H1 (cell line): ENCODE measurements around the gene IL21R. TPM values are rescaled to one million over a fixed set of nuclear protein-coding genes. Genes with fewer than 3 reads are reported as not detected.

Experiments
- CTCF ChIA-PET: fragments of 300-600 bp; sonication (Branson Sonifier 250); formaldehyde crosslinking; loops from one replicate; lab custom pipeline; 2021; ENCODE audit not compliant: partially characterized antibody; lab: Charles Lee
- POLR2A ChIA-PET: fragments of 300-600 bp; sonication (Branson Sonifier 250); formaldehyde crosslinking; loops from one replicate; lab custom pipeline; 2021; ENCODE audit warnings: inconsistent platforms; ENCODE audit not compliant: partially characterized antibody; lab: Charles Lee
- DNase-seq, 2 experiments: peaks; one replicate each; pipeline versions ENCODE4 v3.0.0 to v3.0.0-alpha.2; 2010 to 2022; ENCODE audit warnings: low spot score in 2 of 2, low read depth in 1 of 2, mixed read lengths in 1 of 2
- FAIRE-seq: peaks from 2 replicates; lab custom pipeline; 2011; peaks lifted over from hg19 to GRCh38; lab: Jason Lieb, UNC
- H2AFZ ChIP-seq: 2 replicates; pipeline ENCODE4 v1.8.1; 2012; ENCODE audit warnings: low read length, inconsistent platforms
- H2AK5ac ChIP-seq: 2 replicates; pipeline ENCODE4 v1.6.1; 2013; ENCODE audit warnings: low read depth, low read length
- H2BK120ac ChIP-seq: replicated peaks from 2 replicates; pipeline ENCODE3; 2013; ENCODE audit warnings: low read depth, low read length, inconsistent platforms
- H2BK12ac ChIP-seq: 2 replicates; pipeline ENCODE4 v1.6.1; 2013; ENCODE audit warnings: low read depth, low read length
- H2BK15ac ChIP-seq: 2 replicates; pipeline ENCODE4 v1.6.1; 2013; ENCODE audit warnings: low read length
- H2BK20ac ChIP-seq: 2 replicates; pipeline ENCODE4 v1.6.1; 2013; ENCODE audit warnings: low read length
- H2BK5ac ChIP-seq: 2 replicates; pipeline ENCODE4 v1.6.1; 2013; ENCODE audit warnings: low read depth, low read length
- H3K14ac ChIP-seq: 2 replicates; pipeline ENCODE4 v1.6.1; 2013; ENCODE audit warnings: inconsistent platforms; ENCODE audit not compliant: insufficient read length
- H3K18ac ChIP-seq: 2 replicates; pipeline ENCODE4 v1.6.1; 2013; ENCODE audit warnings: low read length; ENCODE audit errors: extremely low read depth
- H3K23ac ChIP-seq: 2 replicates; pipeline ENCODE4 v1.6.1; 2013; ENCODE audit warnings: inconsistent platforms; ENCODE audit not compliant: insufficient read length
- H3K23me2 ChIP-seq: 2 replicates; pipeline ENCODE4 v1.6.1; 2013; ENCODE audit warnings: low read depth, low read length
- H3K27ac ChIP-seq: 2 replicates; pipeline ENCODE4 v1.6.1; 2011; ENCODE audit warnings: low read depth, low read length, inconsistent platforms
- H3K27me3 ChIP-seq, 4 experiments: replicated peaks in 1 of 4; 1 replicate in 1 of 4; 2 replicates in 3 of 4; pipeline versions ENCODE4 v1.6.1 to v1.8.1; 2011 to 2013; ENCODE audit warnings: low read length in 3 of 4, mild to moderate bottlenecking in 3 of 4, inconsistent platforms in 2 of 4, mixed read lengths in 2 of 4, moderate library complexity in 1 of 4; ENCODE audit not compliant: control insufficient read depth in 3 of 4, insufficient read depth in 3 of 4; ENCODE audit errors: extremely low read depth in 1 of 4
- H3K36me3 ChIP-seq, 4 experiments: 2 replicates each; pipeline versions ENCODE4 v1.6.1 to v1.8.1; 2011 to 2013; ENCODE audit warnings: mild to moderate bottlenecking in 4 of 4, low read length in 3 of 4, moderate library complexity in 2 of 4, control low read depth in 1 of 4, inconsistent platforms in 1 of 4; ENCODE audit not compliant: insufficient read depth in 4 of 4, control insufficient read depth in 2 of 4
- H3K4ac ChIP-seq: replicated peaks from 2 replicates; pipeline ENCODE3; 2013; ENCODE audit warnings: low read length, low read depth, mixed read lengths, inconsistent platforms; ENCODE audit not compliant: insufficient read length
- H3K4me1 ChIP-seq, 4 experiments: replicated peaks in 1 of 4; 1 replicate in 1 of 4; 2 replicates in 3 of 4; pipeline versions ENCODE4 v1.6.1 to v1.8.1; 2011 to 2013; ENCODE audit warnings: low read length in 3 of 4, inconsistent platforms in 2 of 4, mixed read lengths in 1 of 4; ENCODE audit not compliant: insufficient read depth in 4 of 4, control insufficient read depth in 3 of 4
- H3K4me2 ChIP-seq, 2 experiments: 2 replicates each; pipeline versions ENCODE4 v1.6.1 to v1.8.1; 2011 to 2013; ENCODE audit warnings: low read depth in 2 of 2, low read length in 2 of 2, control low read depth in 1 of 2, inconsistent platforms in 1 of 2, mild to moderate bottlenecking in 1 of 2; ENCODE audit not compliant: insufficient read depth in 1 of 2
- H3K4me3 ChIP-seq, 4 experiments: fragments of 200-600, 300-600 bp in 1 of 4; sonication (generic), shearing (Covaris generic), sonication (Bioruptor Twin) in 1 of 4; 2 replicates each; pipeline versions ENCODE4 v1.5.1 to v1.8.1; 2011 to 2016; ENCODE audit warnings: low read length in 4 of 4, low read depth in 3 of 4, control low read depth in 2 of 4, inconsistent platforms in 2 of 4, mild to moderate bottlenecking in 2 of 4, mixed read lengths in 1 of 4, moderate library complexity in 1 of 4; ENCODE audit not compliant: insufficient read depth in 2 of 4; ENCODE audit errors: extremely low read depth in 1 of 4
- H3K56ac ChIP-seq: replicated peaks from 2 replicates; pipeline ENCODE3; 2013; ENCODE audit warnings: low read depth, mild to moderate bottlenecking, mixed read lengths, low read length, inconsistent platforms; ENCODE audit not compliant: insufficient read length
- H3K79me1 ChIP-seq: 2 replicates; pipeline ENCODE4 v1.6.1; 2013; ENCODE audit warnings: low read depth, low read length, control low read depth
- H3K79me2 ChIP-seq, 2 experiments: 2 replicates each; pipeline versions ENCODE4 v1.6.1 to v1.8.1; 2012 to 2013; ENCODE audit warnings: low read length in 2 of 2, mild to moderate bottlenecking in 2 of 2, inconsistent platforms in 1 of 2; ENCODE audit not compliant: insufficient read depth in 2 of 2, control insufficient read depth in 1 of 2
- H3K9ac ChIP-seq, 4 experiments: replicated peaks in 1 of 4; 1 replicate in 1 of 4; 2 replicates in 3 of 4; pipeline versions ENCODE4 v1.6.1 to v1.8.1; 2011 to 2013; ENCODE audit warnings: low read depth in 3 of 4, low read length in 3 of 4, control low read depth in 2 of 4, mild to moderate bottlenecking in 2 of 4, moderate library complexity in 2 of 4, inconsistent platforms in 1 of 4; ENCODE audit errors: extremely low read depth in 1 of 4
- H3K9me3 ChIP-seq, 2 experiments: 2 replicates each; pipeline versions ENCODE4 v1.6.1 to v1.8.1; 2012 to 2013; ENCODE audit warnings: mild to moderate bottlenecking in 2 of 2, moderate library complexity in 2 of 2, control low read depth in 1 of 2, inconsistent platforms in 1 of 2, low read depth in 1 of 2, low read length in 1 of 2, mixed read lengths in 1 of 2; ENCODE audit not compliant: insufficient read depth in 2 of 2
- H4K20me1 ChIP-seq, 2 experiments: replicated peaks in 1 of 2; 2 replicates each; pipeline versions ENCODE3 to v1.8.1; 2011 to 2013; ENCODE audit warnings: inconsistent platforms in 2 of 2, low read length in 2 of 2, mild to moderate bottlenecking in 1 of 2; ENCODE audit not compliant: insufficient read depth in 2 of 2, control insufficient read depth in 1 of 2
- H4K5ac ChIP-seq: 2 replicates; pipeline ENCODE4 v1.6.1; 2013; ENCODE audit warnings: low read length, low read depth, mixed read lengths, inconsistent platforms; ENCODE audit not compliant: insufficient read length
- H4K8ac ChIP-seq: 2 replicates; pipeline ENCODE4 v1.8.0; 2013; ENCODE audit warnings: mild to moderate bottlenecking, moderate library complexity, low read length, inconsistent platforms; ENCODE audit not compliant: insufficient read depth; ENCODE audit errors: extremely low read depth
- H4K91ac ChIP-seq: replicated peaks from 2 replicates; pipeline ENCODE3; 2013; ENCODE audit warnings: low read length, mixed read lengths, inconsistent platforms; ENCODE audit not compliant: insufficient read length
- SP1 ChIP-seq: IDR thresholded peaks from 2 replicates; pipeline ENCODE4 v1.6.1; 2011; ENCODE audit warnings: low read depth, low read length
- WGBS, 2 experiments: shearing (Covaris generic) in 1 of 2; methylation state at CpG; one replicate each; pipeline versions ENCODE4 v1.1.6 to v1.1.7; 2013 to 2015; ENCODE audit warnings: low lambda C conversion rate in 2 of 2, mixed read lengths in 2 of 2, inconsistent platforms in 1 of 2, low coverage in 1 of 2, missing lambda C conversion rate in 1 of 2; ENCODE audit not compliant: insufficient replicate concordance in 2 of 2, insufficient coverage in 1 of 2, insufficient read length in 1 of 2; ENCODE audit errors: extremely low coverage in 1 of 2, missing lambda C conversion rate in 1 of 2; 5-methylcytosine and 5-hydroxymethylcytosine counted together
- polyA plus RNA-seq, 7 experiments: library from polyadenylated mRNA; depleted of rRNA in 3 of 7; stranded (reverse) in 5 of 7; unstranded in 2 of 7; fragments of >200 nt in 5 of 7; fragments of 200-250 nt in 2 of 7; gene quantifications; 1 replicate in 5 of 7; 2 replicates in 1 of 7; 4 replicates in 1 of 7; pipeline versions ENCODE4 v1.2.1 to v1.2.3, GENCODE V29; 2011 to 2013; ENCODE audit warnings: missing spikeins in 2 of 7, mixed read lengths in 2 of 7
- total RNA-seq: library from RNA; stranded (reverse); fragmentation: NEBNext Ultra II Directional; extraction: Animal tissue kit (Norgen Biotek cat#: 25700); gene quantifications from 2 replicates; pipeline ENCODE4 v1.2.1, GENCODE V29; 2021
- TF ChIP-seq, protein P1 (sequence below): IDR thresholded peaks from 2 replicates; pipeline ENCODE4 v1.6.1; 2011; ENCODE audit warnings: low read depth, mild to moderate bottlenecking, low read length; ENCODE audit not compliant: insufficient read depth

The IL21R gene
- total and polyA plus RNA-seq, 2 of the 8 experiments (the other 6 are each of a cell fraction or from before 2014, with no cell fraction given), result 0.34 to 0.70 TPM

- Histone ChIP-seq H2AFZ (no peak overlapping the region), H3K14ac (no peak overlapping the region), H2BK15ac (no peak overlapping the region), H3K56ac (no peak overlapping the region), H2AK5ac (no peak overlapping the region), H3K36me3 (no peaks in the 10 kb centered on the region), H3K27me3 (no peaks in the 10 kb centered on the region; a peak in 1 of 7 replicates), H3K79me1 (no peaks in the 10 kb centered on the region), H4K5ac (no peak overlapping the region), H3K9ac (no peak overlapping the region), H3K4me1 (peaks cover 0 to 2% (median 0%) of the 10 kb centered on the region in 4 experiments; a peak in 1 of 7 replicates), H3K18ac (no peak overlapping the region), H3K4me2 (no peak overlapping the region), H3K23ac (no peak overlapping the region), H3K23me2 (no peaks in the 10 kb centered on the region; the same call in 1 of the 2 replicates), H3K4ac (no peak overlapping the region), H2BK5ac (no peak overlapping the region), H3K79me2 (no peaks in the 10 kb centered on the region), H3K27ac (no peak overlapping the region), H2BK120ac (no peak overlapping the region), H4K20me1 (peaks cover 0 to 2% of the 10 kb centered on the region in 2 experiments), H3K9me3 (peaks cover 15 to 21% of the 10 kb centered on the region in 2 experiments), H2BK20ac (no peak overlapping the region), H4K91ac (no peak overlapping the region), H4K8ac (no peak overlapping the region), H2BK12ac (no peak overlapping the region), H3K4me3 (no peak overlapping the region)
- CTCF ChIA-PET, result interaction anchor here (1.0 kb wide), 1 partner anchor 75 kb away, joined by 3 read pairs; no protein-coding TSS in a partner anchor
- DNase-seq, result no peak
- FAIRE-seq, result no peak
- WGBS, 2 experiments, result 79% methylated on average over 5 of the region's 5 CpGs; no CpG with 5 or more reads in 1 of the 2 experiments
- POLR2A ChIA-PET, result no interaction called here
- TF ChIP-seq, protein P1, sequence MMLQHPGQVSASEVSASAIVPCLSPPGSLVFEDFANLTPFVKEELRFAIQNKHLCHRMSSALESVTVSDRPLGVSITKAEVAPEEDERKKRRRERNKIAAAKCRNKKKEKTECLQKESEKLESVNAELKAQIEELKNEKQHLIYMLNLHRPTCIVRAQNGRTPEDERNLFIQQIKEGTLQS, result no peak
- no peak for TF ChIP-seq SP1
These were observed 45.3 kb downstream of the IL21R start for GRCh38 chr16:27447301-27447700.
